Stimulated activated CD8-positive, alpha-beta memory T cell treated with anti-CD3 and anti-CD28 coated beads, Interleukin-7, amount 100 ng/mL, for 24 hours (primary cell): ENCODE measurements around the gene WDR86.

Source experiments
- DNase-seq: peaks from one replicate; pipeline ENCODE4 v3.0.0-alpha.2; 2020; ENCODE audit warnings: low read depth

The WDR86 gene

DNA sequence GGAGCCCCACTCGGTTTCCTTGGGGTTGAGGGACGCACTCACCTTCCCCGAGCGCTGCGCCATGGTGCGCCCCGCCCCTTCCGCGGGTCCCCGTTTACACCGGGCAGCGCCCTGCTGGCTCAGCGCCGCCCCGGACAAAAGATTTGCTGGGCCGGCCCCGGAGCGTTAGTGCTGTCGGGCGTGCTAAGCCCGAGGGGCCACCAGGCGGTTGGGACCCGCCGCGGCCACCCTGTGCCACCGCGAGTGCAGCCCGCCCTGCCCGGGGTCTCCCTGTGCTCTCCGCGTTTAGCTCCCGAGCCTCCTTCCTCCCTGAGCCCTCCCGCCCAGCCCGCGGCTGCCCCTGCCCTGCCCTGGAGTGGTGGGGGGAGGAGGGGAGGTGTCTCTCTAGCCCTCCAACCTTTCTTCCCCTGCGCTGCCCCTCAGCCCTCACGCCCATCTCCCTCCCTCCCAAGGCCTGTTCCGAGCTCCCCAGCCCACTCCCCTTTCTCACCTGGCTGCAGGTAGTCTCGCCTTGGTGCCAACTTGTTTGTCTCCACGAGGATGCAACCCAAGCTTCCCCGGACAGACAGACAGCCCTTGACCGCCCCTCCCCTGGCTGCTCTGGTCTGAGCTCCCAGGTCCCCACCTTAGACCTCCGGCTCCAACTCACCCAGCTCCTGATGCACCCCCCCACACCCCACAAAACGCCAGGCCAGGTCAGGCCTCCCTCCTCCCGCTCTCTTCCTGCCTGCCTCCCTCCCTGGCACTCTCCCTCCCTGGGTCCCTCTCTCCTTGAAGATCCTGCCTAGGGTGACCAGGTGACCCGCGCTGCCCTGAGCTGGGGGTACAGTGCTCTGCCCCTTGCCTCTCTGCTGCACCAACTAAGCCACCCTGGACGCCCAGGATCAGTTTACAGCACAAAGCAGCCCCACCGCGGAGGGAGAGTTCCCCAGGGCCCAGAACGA is 30.3 kb upstream of the WDR86 start, which contains the start of gene CRYGN:
Gene CRYGN (minus strand): TSS at position 287 of the 944 bp plus-strand sequence. CDS start 224 bp downstream, at position 63.
- DNase-seq: no peak

DNA sequence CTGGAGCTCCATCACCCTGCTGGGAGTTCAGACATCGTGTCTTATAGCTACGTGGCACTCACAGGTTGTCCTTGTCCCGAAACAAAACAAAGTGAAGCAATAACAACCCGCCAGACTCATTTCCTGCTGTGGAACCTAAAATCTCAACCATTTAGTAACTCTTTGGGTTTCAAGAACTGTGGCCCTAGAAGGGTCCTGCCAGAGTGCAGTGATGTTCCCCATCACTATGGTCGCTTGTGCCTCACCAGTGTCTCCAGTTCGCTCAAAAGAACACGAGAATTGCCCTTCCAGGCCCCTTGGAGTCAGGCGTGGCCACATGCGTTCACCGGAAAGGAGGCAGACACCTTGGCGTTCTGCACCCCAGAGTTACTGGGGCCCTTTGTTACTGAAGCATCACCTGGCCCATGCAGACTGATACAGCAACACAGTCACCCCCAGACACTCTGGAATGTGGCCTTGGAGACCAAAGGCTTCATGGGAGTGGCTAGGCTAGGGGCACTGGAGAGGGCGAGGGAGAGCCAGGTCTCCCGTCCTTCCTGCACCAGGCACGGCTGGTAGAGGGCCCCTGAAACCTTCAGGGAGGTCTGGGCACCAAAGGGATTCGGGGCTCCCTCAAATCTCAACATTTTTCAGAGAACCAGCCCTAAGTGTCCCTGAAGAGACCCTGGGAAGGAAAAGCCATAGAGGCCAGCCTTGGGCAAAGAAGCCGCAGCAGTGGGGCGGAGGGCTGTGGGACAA is 29.2 kb upstream of the WDR86 start:
- DNase-seq: no peak

DNA sequence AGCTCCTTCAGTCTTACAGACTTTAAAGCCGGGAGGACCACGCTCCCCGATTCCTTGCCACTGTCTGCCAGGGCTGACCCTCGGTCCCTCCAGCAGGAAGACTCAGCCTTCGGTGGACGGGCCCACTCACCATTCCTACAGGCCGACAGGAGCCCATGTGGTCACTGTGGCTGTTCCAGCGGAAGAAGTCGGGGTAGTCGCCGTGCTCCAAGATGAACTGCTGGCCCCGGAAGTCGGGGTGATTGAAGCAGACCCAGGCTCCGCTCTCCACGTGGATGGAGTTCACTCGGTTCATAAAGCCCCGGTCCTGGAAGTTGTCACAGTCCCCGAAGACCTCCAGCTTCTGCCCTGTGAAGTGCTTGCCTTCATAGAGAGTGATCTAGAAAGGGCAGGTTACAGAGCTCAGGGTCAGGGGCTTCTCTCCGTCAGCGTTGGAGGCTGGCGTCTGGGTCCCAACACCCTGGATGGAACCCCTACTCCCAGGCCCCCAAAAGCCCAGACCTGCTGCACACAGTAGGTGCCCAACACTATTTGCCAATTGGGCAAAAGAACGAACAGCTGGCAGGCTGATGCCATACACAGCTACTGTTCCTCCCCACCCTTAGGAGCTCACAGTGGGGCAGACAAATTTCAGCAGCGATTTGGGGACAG is 28.2 kb upstream of the WDR86 start:
- DNase-seq: no peak

DNA sequence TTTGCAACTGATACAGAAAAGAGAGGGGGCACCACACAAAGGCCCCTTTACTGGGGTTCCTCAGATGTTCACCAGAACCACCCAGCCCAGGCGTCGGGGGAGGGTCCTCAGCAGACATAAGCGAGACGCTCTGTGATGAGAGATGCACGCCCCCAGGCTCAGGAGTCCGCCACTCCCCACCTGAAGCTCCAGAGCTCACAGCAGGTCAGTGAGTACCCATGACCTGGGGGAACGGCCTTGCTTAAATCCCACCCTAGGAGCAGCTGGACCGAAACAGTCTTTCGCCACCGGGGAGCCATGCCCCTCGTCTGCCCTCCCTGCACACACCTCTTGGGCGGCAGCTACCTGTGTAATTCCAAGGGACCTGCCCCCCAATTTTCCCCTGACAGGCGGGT is 27.3 kb upstream of the WDR86 start:
- no peak for DNase-seq

DNA sequence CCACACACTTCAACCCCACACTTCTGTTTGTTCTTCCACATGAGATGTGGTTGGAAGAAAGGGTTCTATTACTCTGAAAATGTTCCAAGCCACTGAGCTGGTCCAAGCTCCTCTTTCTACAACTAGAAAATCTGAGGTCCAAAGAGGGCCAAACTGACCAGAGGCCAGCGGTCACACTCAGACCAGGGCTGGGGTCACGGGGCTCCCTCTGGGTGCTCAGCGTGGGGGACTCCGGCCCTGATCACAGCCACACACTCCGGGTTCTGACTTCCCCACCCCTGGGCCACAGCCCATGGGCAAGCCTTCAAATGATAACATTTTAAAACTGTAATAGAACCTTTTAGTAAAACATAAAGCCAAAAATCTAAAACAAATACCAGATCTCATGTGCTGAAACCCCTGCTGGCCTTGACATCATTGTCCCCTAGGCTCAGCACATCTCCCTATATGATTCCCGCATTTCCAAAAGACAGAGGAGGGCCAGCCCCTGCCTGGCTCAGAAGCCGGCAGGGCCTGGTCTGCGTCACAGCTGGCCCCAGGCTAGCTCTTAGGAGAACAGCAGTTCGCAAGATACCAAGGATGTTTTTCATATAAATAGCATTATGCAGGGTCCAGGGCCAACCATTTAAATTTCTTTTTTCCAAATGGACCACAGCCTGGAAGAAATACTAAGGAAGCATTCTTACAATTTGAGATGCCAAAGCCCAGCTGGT is 26.8 kb upstream of the WDR86 start:
- DNase-seq: no peak

DNA sequence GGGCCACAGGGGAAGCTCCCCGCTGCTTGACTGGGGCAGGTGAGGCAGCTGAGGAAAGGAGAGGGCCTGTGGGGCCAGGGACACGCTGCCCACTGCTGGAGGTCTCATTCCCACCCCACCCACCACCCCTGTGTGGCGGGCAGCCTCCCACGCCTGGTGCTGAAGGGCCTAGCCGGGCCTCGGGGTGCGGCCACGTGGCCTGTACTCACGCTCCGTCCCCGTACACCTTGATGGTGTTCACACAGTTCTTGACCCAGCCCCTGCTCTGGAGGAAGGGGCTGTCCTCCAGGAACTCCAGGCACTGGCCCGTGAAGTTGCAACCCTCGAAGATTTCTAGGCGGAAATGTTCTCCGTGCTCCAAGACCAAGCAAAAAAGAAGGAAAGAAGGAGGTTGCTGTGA is 26.1 kb upstream of the WDR86 start:
- DNase-seq: no peak

DNA sequence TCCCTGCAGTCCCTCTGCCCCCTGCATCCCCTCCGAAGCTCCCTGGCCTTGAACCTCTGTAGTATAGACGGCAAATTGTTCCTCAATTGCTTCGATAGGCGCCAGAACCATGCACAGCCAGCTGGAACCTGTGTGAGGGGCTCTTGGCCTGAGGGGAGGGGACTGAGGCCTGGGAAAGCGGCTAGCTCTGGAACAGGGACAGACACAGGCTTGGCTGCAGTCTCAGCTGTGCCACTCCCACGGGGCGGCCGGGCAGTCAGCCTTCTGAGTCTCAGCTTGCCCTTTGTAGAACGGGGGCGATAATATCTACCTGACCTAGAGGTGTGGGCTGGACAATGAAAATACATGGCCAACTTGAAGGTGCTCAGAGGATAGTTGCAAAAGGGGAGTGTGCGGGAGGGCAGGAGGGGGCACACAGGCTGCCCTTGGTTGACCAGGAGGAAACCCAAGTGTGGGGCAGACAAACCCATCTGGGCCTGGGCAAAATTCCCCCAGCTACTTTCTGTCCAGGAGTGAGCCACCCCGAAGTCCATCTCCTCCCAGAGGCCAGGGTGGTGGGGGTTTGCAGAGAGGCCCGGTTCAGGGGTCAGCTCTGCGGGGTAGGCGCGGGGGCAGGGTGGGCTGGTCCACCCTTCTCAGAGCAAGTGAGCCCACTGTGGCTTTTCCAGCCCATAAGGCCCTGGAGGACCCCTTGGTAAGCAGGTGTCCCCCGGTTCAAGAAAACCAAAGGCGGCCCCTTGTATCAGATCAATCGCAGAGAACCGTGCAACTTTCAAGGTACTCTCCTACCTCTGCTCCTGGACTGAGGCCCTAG is 25.5 kb upstream of the WDR86 start:
- no peak for DNase-seq

DNA sequence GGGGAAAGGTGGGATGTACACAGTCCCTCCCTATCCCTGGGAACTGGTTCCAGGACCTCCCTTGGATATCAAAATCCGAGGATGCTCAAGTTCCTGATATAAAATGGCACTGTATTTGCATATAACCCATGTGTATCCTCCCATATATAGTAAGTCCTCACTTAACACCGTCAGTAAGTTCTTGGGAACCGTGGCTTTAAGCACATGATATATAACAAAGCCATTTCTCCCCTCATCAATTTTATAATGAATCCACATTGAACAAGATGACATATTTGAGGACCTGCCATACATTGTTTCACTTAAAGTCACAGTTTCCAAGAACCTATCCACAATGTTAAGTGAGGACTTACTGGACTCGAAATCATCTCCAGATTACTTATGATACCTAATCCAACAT is 24.7 kb upstream of the WDR86 start:
- no peak for DNase-seq

DNA sequence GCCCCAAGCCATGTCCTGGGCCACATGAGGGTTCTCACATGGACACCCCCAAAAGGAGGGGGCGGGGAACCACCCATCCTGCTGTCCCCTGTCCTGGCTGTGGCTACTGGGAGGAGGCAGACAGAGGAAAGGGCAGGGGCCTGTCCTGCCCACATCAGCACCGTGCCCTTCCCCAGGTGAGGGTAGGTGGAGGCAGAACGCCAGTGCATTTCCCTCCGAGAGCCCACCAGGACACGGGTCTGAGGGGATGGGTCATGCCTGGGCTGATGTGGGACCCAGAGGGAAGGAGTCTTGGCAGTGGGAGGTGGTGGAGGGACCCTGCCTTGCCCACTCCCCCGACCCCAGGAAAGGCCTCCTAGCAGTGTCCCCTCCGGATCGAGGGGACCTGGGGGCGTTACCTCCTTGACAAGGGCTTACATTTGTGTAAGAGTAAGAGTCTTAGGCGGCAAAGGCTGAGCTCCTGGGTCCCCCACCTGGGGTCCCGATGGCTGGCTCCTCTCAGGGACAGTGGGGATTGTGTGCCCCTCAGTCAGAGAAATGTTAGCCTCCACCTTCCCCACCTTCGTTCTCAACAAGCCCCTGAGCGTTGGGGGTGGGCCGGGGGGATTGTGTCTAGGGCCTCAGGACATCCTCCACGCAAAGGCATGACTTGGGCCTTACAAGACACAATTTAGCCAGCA is 24.0 kb upstream of the WDR86 start:
- no peak for DNase-seq

DNA sequence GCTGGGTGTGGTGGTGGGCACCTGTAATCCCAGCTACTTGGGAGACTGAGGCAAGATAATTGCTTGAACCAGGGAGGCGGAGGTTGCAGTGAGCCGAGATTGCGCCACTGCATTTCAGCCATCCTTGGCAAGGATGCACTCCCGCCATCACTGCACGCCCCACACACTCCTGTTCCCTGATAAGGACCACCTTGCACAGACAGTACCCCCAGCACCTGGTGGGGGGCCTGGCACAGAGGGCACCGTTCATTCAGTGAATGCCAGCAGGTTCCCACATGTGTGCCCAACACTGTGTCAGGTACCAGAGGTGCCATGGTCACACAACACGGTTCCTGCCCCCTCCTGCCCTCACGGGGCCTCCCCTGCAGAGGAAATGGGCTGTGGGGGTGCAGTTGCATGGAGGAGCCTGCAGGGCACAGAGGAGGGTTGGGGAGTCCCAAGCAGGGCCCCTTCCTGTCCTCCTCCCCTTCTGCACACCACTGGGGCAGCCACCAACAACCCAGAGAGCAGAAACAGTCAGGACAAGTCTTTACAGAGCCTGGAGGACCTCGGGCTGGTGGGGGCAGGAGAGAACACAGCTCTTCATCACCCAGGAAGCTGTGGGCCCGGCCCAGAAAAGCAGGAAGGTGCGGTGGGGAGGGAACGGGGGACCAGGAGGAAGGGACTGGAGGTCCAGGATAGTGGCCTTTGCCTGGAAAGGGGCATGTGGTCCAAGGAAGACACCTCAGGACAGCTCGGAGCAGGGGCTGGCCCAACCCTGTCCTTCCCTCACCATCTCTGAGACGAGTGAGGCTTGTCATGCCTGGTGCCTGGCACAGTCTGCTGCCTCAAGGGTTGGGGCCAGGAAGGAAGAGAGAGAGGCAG is 23.1 kb upstream of the WDR86 start:
- DNase-seq: peak; percentile 25

DNA sequence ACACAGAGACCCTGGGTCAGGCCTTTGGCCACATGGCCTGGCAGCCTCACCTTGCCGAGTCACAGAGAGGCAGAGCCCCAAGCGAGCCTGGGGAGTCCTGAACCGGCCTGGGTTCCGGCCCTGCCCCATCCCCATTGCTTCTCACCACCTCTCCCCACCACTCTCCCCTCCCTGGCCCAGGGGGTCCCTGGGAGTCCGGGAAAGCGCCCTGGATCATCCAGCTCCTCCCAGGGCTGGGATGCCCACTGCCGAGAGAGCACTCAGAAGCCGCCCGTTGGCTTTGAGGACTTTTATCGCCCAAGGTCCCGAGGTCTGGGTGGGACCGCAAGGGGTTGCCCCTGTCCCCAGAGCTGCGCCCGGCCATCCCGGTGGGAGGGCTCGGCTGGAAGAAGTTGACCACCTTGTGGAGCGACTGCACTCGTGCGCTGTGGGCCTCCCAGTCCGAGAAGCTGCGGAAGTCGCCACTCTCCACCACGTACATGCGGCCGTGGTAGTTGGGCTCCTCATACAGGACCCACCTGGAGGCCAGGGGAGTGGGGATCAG is 22.0 kb upstream of the WDR86 start:
- DNase-seq: no peak

DNA sequence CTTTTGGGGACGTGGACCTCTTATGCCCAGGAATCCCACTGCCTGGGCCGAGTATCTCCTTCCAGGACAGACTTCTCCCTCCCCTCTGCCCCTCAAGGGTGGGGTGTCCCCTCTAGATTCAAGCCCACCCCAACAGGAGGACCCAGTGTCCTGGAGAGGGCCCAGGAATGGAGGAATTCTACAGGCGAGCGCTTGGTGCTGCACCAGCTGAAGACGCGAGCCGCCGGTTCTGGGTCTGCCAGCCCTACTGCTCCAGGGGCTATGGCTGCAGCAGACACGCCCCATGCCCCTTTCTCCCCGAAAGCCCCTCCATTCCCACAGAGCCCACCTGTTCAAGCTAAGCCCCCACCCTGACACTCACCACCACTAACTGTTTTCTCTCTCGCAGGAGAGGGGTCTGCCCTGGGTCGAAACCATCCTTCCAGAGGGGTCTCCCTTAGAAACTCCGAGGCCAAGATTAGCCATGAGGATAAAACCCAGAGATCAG is 21.5 kb upstream of the WDR86 start:
- no peak for DNase-seq

DNA sequence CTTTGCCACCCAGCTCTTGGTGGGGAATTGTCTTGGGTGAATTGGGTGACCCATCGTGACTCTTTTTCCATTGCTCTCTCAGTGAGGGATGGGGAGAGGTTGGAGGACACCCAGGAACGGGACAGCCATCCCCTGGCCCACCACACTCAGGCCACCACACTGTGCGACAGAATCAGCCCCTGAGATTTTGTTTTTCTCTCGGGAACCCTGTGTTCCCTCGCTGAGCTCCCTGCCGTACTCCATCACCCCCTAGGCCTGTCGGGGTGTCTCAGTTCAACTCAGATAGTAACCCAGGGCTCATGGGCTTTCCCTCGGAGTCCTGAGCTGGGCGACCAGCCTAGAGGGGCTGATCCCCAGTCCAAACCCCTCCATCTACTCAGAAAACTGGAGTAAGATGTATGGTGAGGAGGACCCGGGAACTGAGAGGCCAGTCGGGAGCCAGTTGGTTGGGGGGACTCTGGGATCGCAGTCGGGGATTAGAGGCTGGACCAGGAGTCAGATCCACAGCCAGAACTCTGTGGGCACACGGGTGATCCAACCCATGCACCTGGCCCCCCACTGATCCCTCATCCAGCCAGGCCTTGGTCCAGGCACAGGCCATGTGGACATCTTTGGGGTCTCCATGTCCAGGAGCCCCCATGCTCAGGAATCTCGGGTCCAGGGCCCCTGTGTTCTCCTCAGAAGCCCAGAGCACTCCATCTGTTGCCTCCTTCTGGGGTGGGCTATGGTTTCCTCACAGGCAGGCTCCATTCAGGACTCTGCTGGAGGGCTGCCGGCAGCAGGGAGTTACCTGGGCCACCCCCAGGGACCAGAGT is 20.8 kb upstream of the WDR86 start:
- DNase-seq: no peak

DNA sequence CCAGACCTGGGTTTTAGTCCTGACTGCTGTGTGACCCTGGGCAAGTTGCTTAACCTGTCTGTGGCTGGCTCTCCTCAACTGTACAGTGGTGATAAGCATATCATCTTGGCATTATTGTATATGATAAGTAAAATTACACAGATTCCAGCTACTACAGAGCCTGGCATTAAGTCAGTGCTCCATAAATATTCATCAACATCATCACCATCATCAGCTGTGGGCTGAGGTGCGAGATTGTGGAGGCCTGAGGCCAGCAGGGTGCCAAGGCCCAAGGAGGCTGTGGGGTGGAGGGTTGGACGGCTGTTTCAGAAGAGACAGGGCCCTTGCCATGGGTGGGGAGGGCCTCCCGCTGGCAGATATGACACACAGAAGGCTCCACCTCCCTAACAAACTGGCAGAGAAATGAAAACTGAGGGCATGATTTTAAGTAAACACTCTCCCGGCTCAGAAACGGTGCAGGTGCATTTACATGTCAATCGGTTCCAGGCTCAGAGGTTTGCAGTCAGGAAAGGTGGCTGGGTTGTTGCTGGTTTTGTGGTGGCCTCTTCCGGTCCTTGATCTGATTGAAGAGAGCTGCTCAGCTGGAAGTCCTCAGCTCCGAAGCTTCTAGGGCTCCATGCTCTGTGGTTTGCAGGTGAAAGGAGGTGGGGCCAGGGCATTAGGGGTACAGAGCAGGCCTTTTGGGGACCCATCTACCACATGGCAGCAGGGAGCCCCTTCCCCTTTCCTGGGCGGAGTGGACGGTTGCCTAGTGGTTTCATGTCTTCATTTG is 19.9 kb upstream of the WDR86 start:
- DNase-seq: no peak

DNA sequence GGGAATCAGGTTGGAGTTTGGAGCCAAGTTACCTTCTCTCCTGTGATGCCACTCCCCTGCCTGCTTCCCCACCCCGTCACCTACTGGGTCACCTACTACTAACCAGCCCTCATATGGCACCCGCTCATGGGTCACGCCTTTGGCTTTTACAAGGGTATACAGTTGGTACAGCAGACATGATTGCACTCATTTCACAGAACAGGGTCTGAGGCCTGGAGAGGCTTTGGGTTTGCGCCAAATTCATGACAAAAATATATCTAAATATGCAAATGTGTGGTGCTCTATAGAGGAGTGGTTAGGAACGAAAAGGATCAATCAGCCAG is 19.4 kb upstream of the WDR86 start:
- no peak for DNase-seq

DNA sequence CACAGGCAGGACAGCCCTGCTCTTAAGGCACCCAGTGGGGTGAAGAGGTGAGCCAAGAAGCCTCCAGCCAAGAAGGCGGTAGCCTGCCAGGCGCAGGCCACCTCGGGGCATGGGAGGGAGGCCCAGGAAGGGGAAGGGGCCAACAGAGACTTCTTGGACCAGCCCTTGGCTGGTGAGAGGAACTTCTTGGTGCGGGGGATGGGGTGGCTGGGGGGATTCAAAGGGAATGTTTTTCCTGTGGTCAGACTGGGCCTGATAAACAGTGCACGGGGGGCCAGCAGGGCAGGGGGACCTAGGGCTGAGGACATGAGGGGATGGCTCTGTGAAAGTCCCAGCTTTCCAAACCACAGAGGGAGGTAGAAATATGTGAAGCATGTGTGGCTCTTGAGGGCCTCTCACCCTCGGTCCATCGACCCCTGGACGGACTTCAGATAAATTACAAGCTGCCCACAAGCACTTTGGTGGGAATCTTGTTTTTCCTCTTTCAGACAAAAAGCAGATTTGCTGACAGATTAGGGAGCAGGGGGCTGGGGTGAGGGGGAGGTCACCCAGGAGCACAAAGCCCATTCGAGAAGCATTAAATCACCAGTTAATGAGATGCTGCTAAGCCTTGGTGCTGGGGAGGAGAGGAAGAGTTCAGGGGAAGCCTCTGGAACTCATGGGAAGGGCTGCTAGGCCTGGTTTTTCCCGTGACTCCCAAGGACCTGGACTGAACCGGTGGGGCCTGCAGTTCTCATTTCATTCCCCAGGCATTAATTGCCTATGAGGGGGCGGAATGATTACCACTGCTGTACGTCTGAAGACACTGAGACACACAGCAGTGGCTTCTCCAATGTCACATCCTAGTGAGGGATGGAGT is 18.8 kb upstream of the WDR86 start:
- DNase-seq: no peak
